Measurements from ENCODE around the gene GOLT1B. TPM values are rescaled to one million over a fixed set of nuclear protein-coding genes. Genes with fewer than 3 reads are reported as not detected.

Gene GOLT1B
- total RNA-seq, 1 donor, result 99.3 TPM

DNA sequence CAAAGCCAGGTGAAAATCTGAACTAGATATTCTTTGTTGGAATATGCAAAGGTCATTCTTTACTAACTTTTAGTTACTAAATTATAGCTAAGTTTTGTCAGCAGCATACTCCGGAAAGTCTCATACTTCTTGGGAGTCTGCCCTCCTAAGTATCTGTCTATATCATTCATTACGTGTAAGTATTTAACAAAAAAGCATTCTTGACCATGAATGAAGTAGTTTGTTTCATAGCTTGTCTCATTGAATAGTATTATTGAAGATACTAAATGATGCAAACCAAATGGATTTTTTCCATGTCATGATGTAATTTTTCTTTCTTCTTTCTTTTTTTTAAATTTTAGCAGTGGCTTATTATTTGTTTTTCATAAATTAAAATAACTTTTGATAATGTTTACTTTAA is 14.7 kb downstream of the GOLT1B start:
- TF ChIP-seq, protein P1, sequence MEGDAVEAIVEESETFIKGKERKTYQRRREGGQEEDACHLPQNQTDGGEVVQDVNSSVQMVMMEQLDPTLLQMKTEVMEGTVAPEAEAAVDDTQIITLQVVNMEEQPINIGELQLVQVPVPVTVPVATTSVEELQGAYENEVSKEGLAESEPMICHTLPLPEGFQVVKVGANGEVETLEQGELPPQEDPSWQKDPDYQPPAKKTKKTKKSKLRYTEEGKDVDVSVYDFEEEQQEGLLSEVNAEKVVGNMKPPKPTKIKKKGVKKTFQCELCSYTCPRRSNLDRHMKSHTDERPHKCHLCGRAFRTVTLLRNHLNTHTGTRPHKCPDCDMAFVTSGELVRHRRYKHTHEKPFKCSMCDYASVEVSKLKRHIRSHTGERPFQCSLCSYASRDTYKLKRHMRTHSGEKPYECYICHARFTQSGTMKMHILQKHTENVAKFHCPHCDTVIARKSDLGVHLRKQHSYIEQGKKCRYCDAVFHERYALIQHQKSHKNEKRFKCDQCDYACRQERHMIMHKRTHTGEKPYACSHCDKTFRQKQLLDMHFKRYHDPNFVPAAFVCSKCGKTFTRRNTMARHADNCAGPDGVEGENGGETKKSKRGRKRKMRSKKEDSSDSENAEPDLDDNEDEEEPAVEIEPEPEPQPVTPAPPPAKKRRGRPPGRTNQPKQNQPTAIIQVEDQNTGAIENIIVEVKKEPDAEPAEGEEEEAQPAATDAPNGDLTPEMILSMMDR (IDR thresholded peaks at IDR 0.05; ENCODE audit: insufficient read depth, low read depth, low read length), result no peak
- no peak overlapping the region for H3K4me3 ChIP-seq (ENCODE audit: low read depth, low read length)
- DNase-seq (ENCODE audit: low read depth), result no peak

DNA sequence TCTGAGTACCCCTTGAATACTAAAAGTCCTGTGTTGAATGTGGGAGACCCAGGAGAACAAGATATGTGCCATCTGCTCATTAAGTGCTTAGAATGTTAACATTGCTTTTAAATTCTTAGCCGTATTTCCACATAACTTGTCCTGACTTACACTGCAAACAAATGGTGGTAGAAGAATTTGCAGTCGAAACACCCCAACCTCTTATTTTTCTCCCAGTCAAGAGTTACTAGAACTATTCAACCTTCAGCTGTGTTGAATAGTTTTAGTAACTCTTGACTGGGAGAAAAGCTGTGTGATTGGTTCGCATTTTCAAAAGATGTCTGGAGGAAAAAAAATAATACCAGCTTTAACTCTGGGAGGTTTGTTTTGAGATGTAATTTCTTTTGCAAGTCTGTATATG is 16.9 kb downstream of the GOLT1B start:
- TF ChIP-seq, protein P1 (IDR thresholded peaks at IDR 0.05; ENCODE audit: insufficient read depth, low read depth, low read length), result no peak
- DNase-seq (ENCODE audit: low read depth), result no peak
- H3K4me3 ChIP-seq (ENCODE audit: low read depth, low read length), result no peak overlapping the region

DNA sequence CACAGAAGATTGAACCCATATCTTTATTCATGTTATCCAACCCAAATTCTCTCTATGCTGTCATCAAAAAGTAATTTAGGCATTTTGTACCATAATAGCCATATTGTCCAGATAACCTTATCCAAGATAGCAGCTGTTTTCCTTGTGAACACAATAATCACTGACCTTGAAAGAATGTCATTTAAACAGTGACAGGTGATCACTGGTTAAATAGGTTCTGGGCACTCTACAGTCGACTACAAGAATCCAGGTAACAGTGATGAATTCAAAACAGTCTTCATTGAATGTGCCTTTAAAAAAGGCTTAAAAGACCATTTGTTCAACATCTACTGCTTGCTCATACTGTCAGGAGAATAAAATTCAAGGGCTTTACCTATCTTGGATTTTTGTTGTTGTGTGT is 20.0 kb downstream of the GOLT1B start:
- TF ChIP-seq, protein P1 (IDR thresholded peaks at IDR 0.05; ENCODE audit: insufficient read depth, low read depth, low read length), result no peak
- no peak for DNase-seq (ENCODE audit: low read depth)
- no peak overlapping the region for H3K4me3 ChIP-seq (ENCODE audit: low read depth, low read length)

DNA sequence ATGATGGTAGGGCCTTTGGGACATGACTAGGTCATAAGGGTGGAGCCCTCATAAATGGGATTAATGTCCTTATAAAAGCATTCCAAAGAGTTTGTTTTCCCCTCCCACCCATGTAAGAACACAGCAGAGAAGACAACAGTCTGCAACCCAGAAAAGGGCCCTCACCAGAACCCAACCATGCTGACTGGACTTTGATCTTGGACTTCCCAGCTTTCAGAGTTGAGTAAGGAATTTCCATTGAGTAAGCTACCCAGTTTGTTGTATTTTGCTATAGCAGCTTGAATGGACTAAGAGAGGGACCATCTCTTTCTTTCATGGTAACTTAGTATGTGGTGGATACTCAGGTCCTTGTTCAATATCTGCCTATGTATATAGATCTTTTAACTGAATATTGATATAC is 21.6 kb downstream of the GOLT1B start:
- TF ChIP-seq, protein P1 (IDR thresholded peaks at IDR 0.05; ENCODE audit: insufficient read depth, low read depth, low read length), result no peak
- H3K4me3 ChIP-seq (ENCODE audit: low read depth, low read length), result no peak overlapping the region
- no peak for DNase-seq (ENCODE audit: low read depth)

DNA sequence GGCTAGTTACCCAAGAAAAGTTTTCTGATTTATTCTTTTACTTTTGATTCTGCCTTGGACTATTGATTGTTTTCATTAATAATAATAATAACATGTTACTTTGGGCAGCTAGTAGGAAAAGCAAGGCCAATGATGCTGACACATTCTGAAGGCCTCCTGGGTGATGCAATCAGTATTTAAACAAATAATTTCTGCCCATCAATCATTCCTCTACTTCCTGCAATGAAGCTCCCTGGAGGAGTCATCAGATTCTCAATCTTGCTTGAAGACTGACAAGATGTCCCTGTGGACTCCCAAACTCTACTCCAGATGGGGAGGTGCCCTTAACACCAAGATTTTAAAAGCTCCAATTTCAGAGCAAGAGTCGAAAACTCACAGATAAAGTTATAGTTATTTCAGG is 24.5 kb downstream of the GOLT1B start, which contains the start of gene SPX:
Gene SPX (plus strand): TSS at position 244 of the 400 bp plus-strand sequence. CDS start 177 bp downstream, outside the sequence.
- H3K4me3 ChIP-seq (ENCODE audit: low read depth, low read length), result peak within 1 kb of the TSS; percentile 65
- peak; percentile 7 for DNase-seq (ENCODE audit: low read depth)
- TF ChIP-seq, protein P1 (IDR thresholded peaks at IDR 0.05; ENCODE audit: insufficient read depth, low read depth, low read length), result no peak

DNA sequence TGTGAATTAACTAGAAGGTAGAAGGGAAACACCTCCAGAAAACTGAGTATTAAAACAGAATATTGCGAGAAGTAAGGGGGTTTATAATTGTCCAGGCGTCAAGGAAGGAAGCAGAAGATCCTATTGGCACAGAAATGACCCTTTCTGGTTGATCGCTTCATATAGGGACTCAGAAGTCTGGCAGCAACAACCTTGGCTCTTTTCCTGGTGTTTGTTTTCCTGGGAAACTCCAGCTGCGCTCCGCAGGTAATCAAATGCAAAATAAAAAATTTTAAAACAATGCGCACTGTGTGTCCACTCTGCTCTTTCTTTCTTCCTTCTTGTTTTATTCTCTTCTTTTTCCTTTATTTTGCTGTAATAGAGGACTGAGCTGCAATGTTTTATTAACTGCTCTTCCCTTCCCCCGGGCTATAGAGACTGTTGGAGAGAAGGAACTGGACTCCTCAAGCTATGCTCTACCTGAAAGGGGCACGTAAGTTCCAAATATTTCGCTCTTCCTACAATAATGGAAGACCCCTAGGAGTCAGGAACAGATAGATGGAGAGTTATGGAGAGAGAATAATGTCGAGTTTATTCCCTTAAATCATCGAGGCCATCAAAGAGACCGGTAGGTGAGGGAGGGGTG is 25.2 kb downstream of the GOLT1B start:
- TF ChIP-seq, protein P1 (IDR thresholded peaks at IDR 0.05; ENCODE audit: insufficient read depth, low read depth, low read length), result no peak
- DNase-seq (ENCODE audit: low read depth), result no peak
- H3K4me3 ChIP-seq (ENCODE audit: low read depth, low read length), result peak overlapping the region; percentile 65
